Stimulated activated CD4-positive, alpha-beta T cell treated with anti-CD3 and anti-CD28 coated beads, TNF-alpha, amount 100 ng/mL, for 4 hours (primary cell): ENCODE data around the gene ROBO1.

Source experiments
- DNase-seq, 3 experiments: peaks; one replicate each; pipeline ENCODE4 v3.0.0-alpha.2; 2020; ENCODE audit warnings: low read depth in 3 of 3

The ROBO1 gene

GRCh38 chr3:78634316-78634715, 1133.5 kb downstream of the ROBO1 start:
- no peak for DNase-seq

GRCh38 chr3:78633626-78634025, 1134.2 kb downstream of the ROBO1 start:
- no peak for DNase-seq

GRCh38 chr3:78632925-78633553, 1134.8 kb downstream of the ROBO1 start:
- no peak for DNase-seq

GRCh38 chr3:78629544-78629943, 1138.3 kb downstream of the ROBO1 start:
- DNase-seq, result no peak

- DNase-seq, result no peak
These were observed 1146.6 kb downstream of the ROBO1 start for GRCh38 chr3:78621061-78621716.

GRCh38 chr3:78614486-78614885, 1153.3 kb downstream of the ROBO1 start:
- DNase-seq, result no peak

GRCh38 chr3:78613421-78613879, 1154.3 kb downstream of the ROBO1 start:
- DNase-seq, result no peak

- no peak for DNase-seq
These were observed 1156.5 kb downstream of the ROBO1 start for GRCh38 chr3:78611278-78611677.

GRCh38 chr3:78610462-78611125, 1157.2 kb downstream of the ROBO1 start:
- DNase-seq, result no peak

GRCh38 chr3:78606756-78607155, 1161.0 kb downstream of the ROBO1 start:
- DNase-seq, result no peak

GRCh38 chr3:78605178-78605577, 1162.6 kb downstream of the ROBO1 start:
- DNase-seq, result no peak

GRCh38 chr3:78604341-78604740, 1163.5 kb downstream of the ROBO1 start:
- no peak for DNase-seq

- no peak for DNase-seq
These were observed 1166.5 kb downstream of the ROBO1 start for GRCh38 chr3:78601249-78601648.

GRCh38 chr3:78589778-78590177, 1178.0 kb downstream of the ROBO1 start:
- no peak for DNase-seq

GRCh38 chr3:78588906-78589621, 1178.7 kb downstream of the ROBO1 start:
- DNase-seq, result no peak

GRCh38 chr3:78580681-78581080, 1187.1 kb downstream of the ROBO1 start:
- no peak for DNase-seq

- DNase-seq, result no peak
These were observed 1196.3 kb downstream of the ROBO1 start for GRCh38 chr3:78571486-78571885.

- no peak for DNase-seq
These were observed 1197.3 kb downstream of the ROBO1 start for GRCh38 chr3:78570496-78570895.

- DNase-seq, result no peak
These were observed 1198.0 kb downstream of the ROBO1 start for GRCh38 chr3:78569804-78570203.

GRCh38 chr3:78565712-78566111, 1202.1 kb downstream of the ROBO1 start:
- DNase-seq, result no peak

GRCh38 chr3:78562328-78562727, 1205.5 kb downstream of the ROBO1 start:
- no peak for DNase-seq
